ENCODE results near the gene CSRNP2.

CSRNP2 gene

GRCh38 chr12:51077930-51078329 lies 5.5 kb downstream of the CSRNP2 start:
- TF ChIP-seq CTCF (IDR thresholded peaks at IDR 0.05; ENCODE audit: insufficient read depth, low read depth, low read length, missing control alignments): no peak
- H3K4me3 ChIP-seq (ENCODE audit: low read depth, low read length): no peak overlapping the region
- DNase-seq (ENCODE audit: low read depth): no peak

GRCh38 chr12:51076236-51076930 lies 7.0 kb downstream of the CSRNP2 start:
- no peak overlapping the region for H3K4me3 ChIP-seq (ENCODE audit: low read depth, low read length)
- no peak for DNase-seq (ENCODE audit: low read depth)
- no peak for TF ChIP-seq CTCF (IDR thresholded peaks at IDR 0.05; ENCODE audit: insufficient read depth, low read depth, low read length, missing control alignments)

- DNase-seq (ENCODE audit: low read depth): no peak
- TF ChIP-seq CTCF (IDR thresholded peaks at IDR 0.05; ENCODE audit: insufficient read depth, low read depth, low read length, missing control alignments): no peak
- H3K4me3 ChIP-seq (ENCODE audit: low read depth, low read length): no peak overlapping the region
Observed at GRCh38 chr12:51075390-51075789, 8.0 kb downstream of the CSRNP2 start.

GRCh38 chr12:51071663-51072062 lies 11.7 kb downstream of the CSRNP2 start:
- DNase-seq (ENCODE audit: low read depth): no peak
- TF ChIP-seq CTCF (IDR thresholded peaks at IDR 0.05; ENCODE audit: insufficient read depth, low read depth, low read length, missing control alignments): no peak
- no peak overlapping the region for H3K4me3 ChIP-seq (ENCODE audit: low read depth, low read length)

- DNase-seq (ENCODE audit: low read depth): no peak
- no peak for TF ChIP-seq CTCF (IDR thresholded peaks at IDR 0.05; ENCODE audit: insufficient read depth, low read depth, low read length, missing control alignments)
- H3K4me3 ChIP-seq (ENCODE audit: low read depth, low read length): no peak overlapping the region
Observed at GRCh38 chr12:51070004-51070403, 13.4 kb downstream of the CSRNP2 start.

GRCh38 chr12:51067771-51068170 lies 15.6 kb downstream of the CSRNP2 start:
- no peak overlapping the region for H3K4me3 ChIP-seq (ENCODE audit: low read depth, low read length)
- TF ChIP-seq CTCF (IDR thresholded peaks at IDR 0.05; ENCODE audit: insufficient read depth, low read depth, low read length, missing control alignments): no peak
- no peak for DNase-seq (ENCODE audit: low read depth)

- TF ChIP-seq CTCF (IDR thresholded peaks at IDR 0.05; ENCODE audit: insufficient read depth, low read depth, low read length, missing control alignments): no peak
- H3K4me3 ChIP-seq (ENCODE audit: low read depth, low read length): no peak overlapping the region
- DNase-seq (ENCODE audit: low read depth): no peak
Observed at GRCh38 chr12:51067229-51067628, 16.2 kb downstream of the CSRNP2 start.

Measured in GM12865 (cell line).